ENCODE results near the gene ATP5F1B.
A peak's percentile ranks its signal among the peaks of the same experiment; 100 is the strongest.

The ATP5F1B gene

GRCh38 chr12:56629459-56630179, 16.2 kb downstream of the ATP5F1B start:
- H3K4me3 ChIP-seq (ENCODE audit: low read length): peak overlapping the region; percentile 97
- no peak for DNase-seq (ENCODE audit: low read depth, low spot score)

DNA sequence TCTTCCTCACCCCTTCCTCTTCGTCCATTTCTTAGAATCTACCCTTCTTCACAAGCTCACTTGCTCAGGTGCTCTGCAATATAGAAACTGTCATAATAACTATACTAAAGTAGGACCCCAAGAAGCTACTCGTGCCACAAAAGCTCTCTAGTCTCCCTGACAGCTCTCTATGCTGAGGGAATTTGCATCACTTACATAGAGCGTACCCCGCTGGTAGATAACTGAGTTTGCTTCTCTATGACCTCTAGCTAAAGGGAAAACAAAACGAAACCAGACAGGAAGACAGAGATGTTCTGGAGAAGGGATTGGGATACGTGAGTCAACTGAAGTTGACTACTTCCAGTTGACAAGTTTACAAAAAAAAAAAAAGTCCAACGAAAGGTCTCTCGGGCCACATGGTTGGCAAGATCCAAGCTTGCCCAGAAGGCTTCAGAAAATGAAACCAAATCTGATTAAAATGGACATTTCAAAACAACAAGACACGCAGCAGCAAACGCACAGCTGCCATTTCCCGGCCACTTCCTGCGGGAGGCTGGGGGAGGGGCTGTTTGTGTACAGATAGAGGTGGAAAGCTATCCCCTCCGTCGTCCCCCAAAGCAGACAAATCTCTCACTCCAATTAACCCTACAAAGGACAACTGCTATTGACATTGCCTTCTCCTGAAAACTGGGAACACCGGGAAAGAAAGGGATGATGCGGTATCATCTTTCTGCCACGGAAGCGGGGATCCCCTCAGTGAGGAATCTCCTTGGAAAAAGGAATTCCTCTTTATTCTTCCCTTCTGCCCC, 16.9 kb downstream of the ATP5F1B start:
- peak overlapping the region; percentile 97 for H3K4me3 ChIP-seq (ENCODE audit: low read length)
- peak; percentile 46 for DNase-seq (ENCODE audit: low read depth, low spot score)

DNA sequence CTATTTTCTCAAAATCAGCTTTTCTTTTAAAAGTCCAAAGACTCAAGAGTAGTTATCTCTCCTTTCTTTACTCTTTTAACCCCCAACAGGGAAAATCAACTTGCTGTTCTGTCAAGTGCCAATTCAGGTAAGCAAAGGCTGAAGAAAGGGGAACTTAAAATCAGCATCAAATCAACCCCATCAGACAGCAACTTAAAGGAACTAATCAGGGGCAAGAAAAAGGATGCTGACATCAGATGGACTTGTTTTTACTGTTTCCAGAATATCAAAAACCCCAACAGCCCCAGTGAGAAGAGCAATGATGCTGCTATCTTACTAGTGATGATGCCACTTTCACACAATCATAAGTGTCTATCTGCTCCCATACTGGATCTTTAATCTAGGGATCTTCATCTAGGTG, 19.1 kb downstream of the ATP5F1B start:
- H3K4me3 ChIP-seq (ENCODE audit: low read length): no peak overlapping the region
- DNase-seq (ENCODE audit: low read depth, low spot score): no peak

DNA sequence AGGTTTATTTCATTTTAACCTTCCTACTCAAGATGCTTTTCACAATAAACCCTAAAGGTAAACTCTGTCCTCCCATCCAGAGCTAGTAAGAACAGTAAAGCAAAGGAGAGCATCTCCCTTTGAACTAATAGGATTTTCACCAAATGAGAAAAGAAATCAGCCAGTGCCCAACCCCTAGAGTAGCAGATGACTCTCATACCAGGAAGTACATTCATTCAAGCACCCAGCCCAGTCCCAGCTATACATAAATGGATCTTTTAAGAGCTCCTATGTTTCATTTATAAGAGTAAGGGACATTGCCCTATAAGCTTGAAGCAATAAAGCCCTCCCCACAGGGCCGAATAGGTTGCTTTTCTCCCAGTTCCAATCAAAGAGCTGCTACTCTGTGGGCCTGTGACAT, 23.2 kb downstream of the ATP5F1B start:
- DNase-seq (ENCODE audit: low read depth, low spot score): no peak
- H3K4me3 ChIP-seq (ENCODE audit: low read length): no peak overlapping the region

DNA sequence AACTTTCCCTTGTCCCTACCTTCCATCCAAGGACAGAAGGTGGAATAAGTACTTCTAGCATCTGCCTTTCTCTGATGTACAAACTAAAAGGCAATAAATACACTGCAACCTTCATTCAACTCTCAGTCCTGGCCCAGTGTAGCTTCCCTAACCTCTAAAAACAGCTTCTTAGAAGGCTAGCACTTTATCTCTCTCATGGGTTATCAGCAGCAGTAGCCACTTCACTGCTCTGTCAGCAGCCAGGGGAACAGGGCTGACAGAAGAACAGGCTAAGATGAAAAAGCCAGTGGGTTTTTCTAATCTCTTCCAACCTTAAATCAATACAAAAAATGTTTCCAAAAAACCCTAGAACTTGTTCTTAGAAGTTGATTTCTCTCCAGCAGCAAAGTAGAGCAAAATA, 28.9 kb downstream of the ATP5F1B start:
- H3K4me3 ChIP-seq (ENCODE audit: low read length): no peak overlapping the region
- no peak for DNase-seq (ENCODE audit: low read depth, low spot score)

DNA sequence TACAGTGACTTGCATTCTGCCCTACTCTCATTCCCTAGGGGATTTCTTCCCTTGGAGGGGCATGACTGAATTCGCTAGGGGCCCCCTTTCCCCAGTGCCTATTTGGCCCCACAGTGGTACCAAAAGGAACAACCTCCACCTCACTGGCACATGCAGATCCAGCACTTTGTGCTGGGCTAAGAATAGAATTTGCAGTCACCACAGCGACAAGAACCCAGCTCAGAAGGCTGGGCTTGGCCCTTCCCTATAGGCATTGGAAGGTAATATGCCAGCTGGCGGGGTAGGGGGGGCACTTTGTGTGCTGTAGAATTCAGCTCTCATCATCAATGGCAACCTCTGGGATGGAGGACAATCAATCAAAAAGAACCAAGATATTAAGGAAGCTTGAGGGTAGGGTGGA, 29.5 kb downstream of the ATP5F1B start:
- no peak overlapping the region for H3K4me3 ChIP-seq (ENCODE audit: low read length)
- no peak for DNase-seq (ENCODE audit: low read depth, low spot score)

DNA sequence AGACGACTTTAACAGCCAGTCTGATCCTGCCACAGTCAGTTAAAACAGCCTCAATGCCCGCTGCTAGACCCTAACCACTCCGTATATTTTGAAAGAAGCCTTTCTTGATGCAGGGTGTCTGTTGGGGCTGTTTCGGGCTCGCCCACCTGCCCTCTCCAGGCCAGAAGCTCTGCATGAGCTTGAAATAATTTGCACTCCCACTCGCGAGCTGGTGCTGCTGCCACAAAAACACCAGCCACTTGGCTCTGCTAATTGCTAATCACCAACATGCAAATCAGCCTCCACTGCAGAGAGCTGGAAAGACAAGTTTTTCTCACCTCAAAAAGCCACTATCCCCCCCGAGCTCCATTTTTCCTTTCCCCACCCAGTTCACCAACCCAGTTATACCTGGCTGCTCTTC, 31.2 kb downstream of the ATP5F1B start:
- DNase-seq (ENCODE audit: low read depth, low spot score): no peak
- no peak overlapping the region for H3K4me3 ChIP-seq (ENCODE audit: low read length)

DNA sequence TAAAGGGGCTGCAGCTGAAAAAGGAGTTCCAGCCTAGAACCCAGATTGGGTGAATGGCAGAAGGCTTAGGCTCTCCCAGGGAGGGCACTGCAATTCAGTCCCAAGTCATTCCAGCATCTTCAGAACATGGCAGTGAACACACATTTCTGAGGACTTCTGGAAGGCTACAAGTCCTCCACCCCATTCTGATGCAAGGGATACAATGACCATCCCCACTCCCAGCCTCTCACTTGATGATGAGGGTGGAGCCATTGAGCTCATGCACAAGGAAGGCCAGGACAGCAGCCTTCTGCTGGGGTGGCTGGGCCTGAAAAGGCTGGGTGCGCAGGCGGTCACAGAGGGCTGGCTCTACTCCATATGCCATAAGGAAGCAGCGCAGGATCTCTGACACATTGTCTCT, 41.4 kb downstream of the ATP5F1B start:
- H3K4me3 ChIP-seq (ENCODE audit: low read length): no peak overlapping the region
- DNase-seq (ENCODE audit: low read depth, low spot score): no peak

- H3K4me3 ChIP-seq (ENCODE audit: low read length): no peak overlapping the region
- DNase-seq (ENCODE audit: low read depth, low spot score): no peak
Measured at GRCh38 chr12:56602239-56602638, 43.5 kb downstream of the ATP5F1B start.

- DNase-seq (ENCODE audit: low read depth, low spot score): no peak
Measured at GRCh38 chr12:56601503-56601902, 44.3 kb downstream of the ATP5F1B start.

DNA sequence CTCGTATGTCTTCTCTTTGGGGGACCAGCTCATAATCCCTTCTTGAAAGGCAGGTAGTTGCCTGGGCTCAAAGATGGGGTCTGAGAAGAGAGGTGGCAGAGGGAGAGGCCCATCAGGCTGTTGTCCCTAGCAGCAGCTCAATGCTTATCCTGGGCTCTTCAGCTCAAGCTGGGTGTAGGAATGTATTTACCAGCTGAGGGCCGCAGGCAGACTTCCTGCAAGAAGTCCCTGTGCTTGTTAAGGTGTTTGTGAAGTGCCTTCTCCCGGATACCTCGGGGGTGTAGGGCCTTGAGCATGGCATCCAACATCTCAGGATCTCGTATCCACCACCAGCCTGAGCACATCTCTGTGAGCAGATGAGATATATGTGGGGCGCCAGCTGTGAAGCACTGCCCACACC, 45.0 kb downstream of the ATP5F1B start:
- H3K4me3 ChIP-seq (ENCODE audit: low read length): no peak overlapping the region
- no peak for DNase-seq (ENCODE audit: low read depth, low spot score)

More at GRCh38 chr12:56601503-56601902, 44.3 kb downstream of the ATP5F1B start:
- no peak overlapping the region for H3K4me3 ChIP-seq (ENCODE audit: low read length)

DNA sequence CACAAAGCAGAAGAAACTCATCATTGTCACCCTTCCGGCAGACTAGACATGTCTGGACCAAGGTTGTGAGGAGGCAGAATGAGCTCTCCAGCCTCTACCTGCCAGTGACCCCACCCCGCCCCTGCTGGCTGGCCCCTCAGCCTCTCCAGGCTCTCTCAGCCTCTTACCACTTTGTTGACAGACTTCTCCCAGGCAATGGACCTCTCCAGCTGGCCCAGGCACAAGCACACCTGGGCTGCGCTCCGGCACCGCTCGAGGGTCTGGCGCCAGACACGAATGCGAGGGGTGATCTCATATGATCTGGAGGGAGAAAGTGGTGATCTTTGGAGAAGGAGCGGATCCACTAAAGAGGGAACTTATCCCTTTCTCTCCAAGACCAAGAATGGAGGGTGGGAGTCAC, 46.0 kb downstream of the ATP5F1B start:
- no peak overlapping the region for H3K4me3 ChIP-seq (ENCODE audit: low read length)
- DNase-seq (ENCODE audit: low read depth, low spot score): no peak

DNA sequence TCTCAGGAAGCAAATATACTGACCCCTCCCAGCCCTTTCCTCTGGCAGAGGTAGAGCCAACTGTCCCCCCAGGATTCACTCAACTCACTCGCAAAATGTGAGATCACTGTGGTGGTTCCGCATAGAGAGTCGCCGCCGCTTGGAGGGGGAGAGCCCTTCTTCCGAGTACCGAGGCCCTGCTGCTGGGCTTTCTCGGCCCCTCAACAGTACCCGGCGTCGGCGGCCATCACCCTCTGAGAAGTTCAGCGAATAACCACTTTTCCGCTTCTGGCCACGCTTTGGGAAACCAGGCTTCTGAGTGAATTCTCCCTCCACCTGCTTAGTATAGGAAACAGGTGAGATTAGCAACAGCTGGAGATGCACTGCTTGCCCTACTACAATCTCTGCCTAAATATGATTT, 46.7 kb downstream of the ATP5F1B start:
- no peak for DNase-seq (ENCODE audit: low read depth, low spot score)
- no peak overlapping the region for H3K4me3 ChIP-seq (ENCODE audit: low read length)

DNA sequence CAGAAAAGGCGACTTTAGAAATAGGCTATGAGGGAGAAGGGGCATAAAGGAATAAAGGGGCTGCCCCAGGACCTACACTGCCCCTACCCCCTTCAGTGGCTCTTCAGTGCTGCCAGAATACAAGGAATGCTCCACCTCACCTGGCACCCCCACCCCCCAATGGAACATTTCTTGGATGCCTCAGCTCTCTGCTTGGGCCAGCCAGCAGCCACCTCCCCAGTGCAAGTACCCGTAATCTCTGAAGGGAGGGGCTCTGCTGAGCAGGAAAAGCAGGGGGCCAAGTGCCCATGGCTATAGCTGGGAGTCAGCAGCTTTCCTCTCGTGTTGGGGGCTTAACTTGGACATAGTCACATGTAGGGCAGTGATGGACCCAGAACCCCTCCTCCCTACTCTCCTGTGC, 49.0 kb downstream of the ATP5F1B start:
- no peak for DNase-seq (ENCODE audit: low read depth, low spot score)
- no peak overlapping the region for H3K4me3 ChIP-seq (ENCODE audit: low read length)

GRCh38 chr12:56593909-56594621, 51.7 kb downstream of the ATP5F1B start:
- H3K4me3 ChIP-seq (ENCODE audit: low read length): no peak overlapping the region
- DNase-seq (ENCODE audit: low read depth, low spot score): peak; percentile 58

DNA sequence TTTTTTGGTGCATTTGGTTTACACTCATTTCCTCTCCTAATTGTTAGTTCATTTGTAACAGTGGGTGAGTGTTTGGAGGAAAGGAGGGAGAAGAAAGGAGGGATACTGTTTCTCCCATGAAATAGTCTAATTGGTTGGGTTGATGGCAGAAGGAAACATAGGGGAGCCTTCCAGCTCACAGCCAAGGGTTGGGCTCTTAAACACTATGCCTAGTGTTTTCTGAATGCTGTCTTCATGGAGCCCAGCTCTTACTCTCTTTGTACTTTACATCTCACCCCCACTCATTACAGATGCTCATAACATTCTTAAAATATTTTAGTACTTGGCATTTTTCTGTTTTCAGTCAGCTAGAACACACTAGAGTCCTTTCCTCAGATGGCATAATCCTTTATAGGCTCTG, 53.8 kb downstream of the ATP5F1B start:
- no peak overlapping the region for H3K4me3 ChIP-seq (ENCODE audit: low read length)
- DNase-seq (ENCODE audit: low read depth, low spot score): no peak

- no peak for DNase-seq (ENCODE audit: low read depth, low spot score)
Measured at GRCh38 chr12:56591126-56591525, 54.7 kb downstream of the ATP5F1B start.

GRCh38 chr12:56590237-56590830, 55.5 kb downstream of the ATP5F1B start:
- H3K4me3 ChIP-seq (ENCODE audit: low read length): no peak overlapping the region
- peak; percentile 46 for DNase-seq (ENCODE audit: low read depth, low spot score)

More at GRCh38 chr12:56591126-56591525, 54.7 kb downstream of the ATP5F1B start:
- no peak overlapping the region for H3K4me3 ChIP-seq (ENCODE audit: low read length)

GRCh38 chr12:56589783-56590182, 56.0 kb downstream of the ATP5F1B start:
- no peak overlapping the region for H3K4me3 ChIP-seq (ENCODE audit: low read length)
- DNase-seq (ENCODE audit: low read depth, low spot score): no peak
